ENCODE data around the gene NEK8.
"Not testable (repeated sequence)": the region's sequence is repeated elsewhere in the genome, so short reads cannot be mapped to it uniquely, and the experiment has no call there.

NEK8 gene

GRCh38 chr17:28725660-28726225 lies 2.8 kb upstream of the NEK8 start:
- peak; percentile 35 for DNase-seq

GRCh38 chr17:28726226-28726626 lies 2.4 kb upstream of the NEK8 start, which contains the start of gene TLCD1:
Gene TLCD1 (minus strand): TSS chr17:28726233. CDS start chr17:28726097, 136 bp downstream.
- DNase-seq, result peak; percentile 67

- peak; percentile 87 for DNase-seq
Measured at GRCh38 chr17:28726627-28727491, 1.7 kb upstream of the NEK8 start.

- no peak for DNase-seq
Measured at GRCh38 chr17:28729950-28730330, 1.4 kb downstream of the NEK8 start.

GRCh38 chr17:28733346-28733745 lies 4.8 kb downstream of the NEK8 start:
- DNase-seq, result no peak

GRCh38 chr17:28734712-28735241 lies 6.2 kb downstream of the NEK8 start:
- no peak for DNase-seq

- DNase-seq, result no peak
Measured at GRCh38 chr17:28735242-28735722, 6.7 kb downstream of the NEK8 start.

GRCh38 chr17:28735913-28736769 lies 7.6 kb downstream of the NEK8 start:
- DNase-seq, result not testable (repeated sequence)

GRCh38 chr17:28737316-28737715 lies 8.7 kb downstream of the NEK8 start:
- DNase-seq, result no peak

GRCh38 chr17:28737770-28738679 lies 9.4 kb downstream of the NEK8 start:
- DNase-seq, result no peak

- DNase-seq, result peak; percentile 61
Measured at GRCh38 chr17:28738680-28739384, 10.2 kb downstream of the NEK8 start.

GRCh38 chr17:28740406-28741357 lies 12.1 kb downstream of the NEK8 start:
- no peak for DNase-seq

- no peak for DNase-seq
Measured at GRCh38 chr17:28741358-28742349, 13.1 kb downstream of the NEK8 start.

- peak; percentile 73 for DNase-seq
Measured at GRCh38 chr17:28743243-28744103, 14.9 kb downstream of the NEK8 start, which contains the start of gene TRAF4. Gene TRAF4 (plus strand): TSS chr17:28744011. CDS start chr17:28744113, 102 bp downstream.

- DNase-seq, result peak; percentile 46
Measured at GRCh38 chr17:28744104-28744971, 15.8 kb downstream of the NEK8 start.
